DND-41 (cell line): ENCODE data around the gene CEACAM8.

Experiments used
- CTCF ChIP-seq: IDR thresholded peaks from 2 replicates; pipeline ENCODE4 v1.5.1; 2012; ENCODE audit warnings: borderline replicate concordance, low read length, moderate library complexity, mild to moderate bottlenecking; ENCODE audit not compliant: poor library complexity, severe bottlenecking; ENCODE audit errors: extremely low read depth
- EZH2 ChIP-seq: IDR thresholded peaks from 3 replicates; pipeline ENCODE4 v1.6.1; 2012; ENCODE audit warnings: borderline replicate concordance, low read depth, mild to moderate bottlenecking, moderate library complexity, low read length, inconsistent platforms; ENCODE audit not compliant: severe bottlenecking

DNA sequence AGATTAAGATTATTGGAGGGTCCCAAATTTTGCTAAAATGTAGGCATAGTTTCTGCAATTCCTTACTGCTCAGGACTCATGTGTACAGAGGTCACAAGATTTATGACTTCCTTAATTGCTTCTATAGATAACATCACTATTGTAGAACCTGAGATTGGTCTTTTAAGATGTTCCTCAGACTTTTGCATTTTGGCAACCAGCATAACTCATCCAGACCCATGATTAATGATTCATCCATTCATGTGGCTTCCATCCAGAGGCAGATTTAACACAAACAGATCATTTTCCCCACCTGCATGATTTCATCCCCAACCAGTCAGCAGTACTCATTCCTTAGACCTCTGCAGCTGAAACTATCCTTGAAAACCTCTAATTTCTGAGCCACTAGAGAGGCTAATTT lies 34.5 kb upstream of the CEACAM8 start:
- TF ChIP-seq CTCF: no peak
- TF ChIP-seq EZH2: no peak
